PC-9 (cell line): ENCODE results near the gene EPHB1. TPM values are rescaled to one million over a fixed set of nuclear protein-coding genes. Genes with fewer than 3 reads are reported as not detected.

Source experiments
- BruUV-seq: library from RNA; stranded (reverse); fragments of 400-500 nt; replicated peaks from 2 replicates; lab custom pipeline; 2021; lab: Mats Ljungman, UMichigan
- CTCF ChIA-PET: fragments of 300-600 bp; sonication (Branson Sonifier 250); formaldehyde crosslinking; loops from one replicate; lab custom pipeline; 2022; ENCODE audit warnings: antibody characterized with exemption; lab: Charles Lee
- POLR2A ChIA-PET: fragments of 300-600 bp; sonication (Branson Sonifier 250); formaldehyde crosslinking; loops from one replicate; lab custom pipeline; 2022; ENCODE audit warnings: antibody characterized with exemption; ENCODE audit not compliant: unreplicated experiment; lab: Charles Lee
- DNase-seq, 2 experiments: peaks; one replicate each; pipeline versions ENCODE4 v3.0.0 to v3.0.0-alpha.2; 2015 to 2022; ENCODE audit warnings: mixed read lengths in 1 of 2
- H2AFZ ChIP-seq: fragments of 200-600 bp; sonication (generic); 2 replicates; pipeline ENCODE4 v1.8.1; 2017; ENCODE audit warnings: antibody characterized with exemption
- H3F3A ChIP-seq: fragments of 200-600 bp; sonication (generic); 2 replicates; pipeline ENCODE4 v1.8.1; 2017; ENCODE audit warnings: antibody characterized with exemption, mild to moderate bottlenecking, low read depth; ENCODE audit not compliant: insufficient read depth
- H3K27ac ChIP-seq: fragments of 200-600 bp; sonication (generic); 2 replicates; pipeline ENCODE4 v1.6.1; 2016; ENCODE audit warnings: mixed run types
- H3K27me3 ChIP-seq: fragments of 200-600 bp; sonication (generic); 2 replicates; pipeline ENCODE4 v1.6.1; 2016; ENCODE audit warnings: low read depth, mixed run types; ENCODE audit not compliant: insufficient read depth
- H3K36me3 ChIP-seq: fragments of 200-600 bp; sonication (generic); 2 replicates; pipeline ENCODE4 v1.6.1; 2016; ENCODE audit warnings: low read depth, mixed run types
- H3K4me1 ChIP-seq: fragments of 200-600 bp; sonication (generic); replicated peaks from 2 replicates; pipeline ENCODE4 v1.6.1; 2016; ENCODE audit warnings: mixed run types; ENCODE audit not compliant: insufficient read depth
- H3K4me2 ChIP-seq: fragments of 200-600 bp; sonication (generic); 2 replicates; pipeline ENCODE4 v1.6.1; 2017; ENCODE audit warnings: mixed run types
- H3K4me3 ChIP-seq: fragments of 200-600 bp; sonication (generic); 2 replicates; pipeline ENCODE4 v1.6.1; 2016; ENCODE audit warnings: mixed run types
- H3K79me2 ChIP-seq: fragments of 200-600 bp; sonication (generic); 2 replicates; pipeline ENCODE4 v1.6.1; 2017; ENCODE audit warnings: low read depth, mixed run types
- H3K9me2 ChIP-seq: fragments of 200-600 bp; sonication (generic); 2 replicates; pipeline ENCODE4 v1.8.1; 2017; ENCODE audit warnings: mild to moderate bottlenecking; ENCODE audit not compliant: insufficient read depth
- H3K9me3 ChIP-seq: fragments of 200-600 bp; sonication (generic); 2 replicates; pipeline ENCODE4 v1.8.1; 2016; ENCODE audit warnings: low read depth; ENCODE audit not compliant: insufficient read depth
- H4K20me1 ChIP-seq: fragments of 200-600 bp; sonication (generic); 2 replicates; pipeline ENCODE4 v1.8.1; 2017; ENCODE audit not compliant: insufficient read depth
- EZH2 ChIP-seq: fragments of 200-600 bp; sonication (generic); IDR thresholded peaks from 2 replicates; pipeline ENCODE4 v1.8.0; 2017; ENCODE audit warnings: antibody characterized with exemption, low read depth
- intact Hi-C: fragments of 100-400 bp; cut with micrococcal nuclease; formaldehyde crosslinking; loops from one replicate; pipeline ENCODE4 v1.10.0; 2022; ENCODE audit not compliant: unreplicated experiment
- total RNA-seq: library from RNA; stranded (reverse); gene quantifications from 2 replicates; pipeline ENCODE4 v1.2.3, GENCODE V29; 2021
- TF ChIP-seq, protein P1 (sequence below): fragments of 200-600 bp; sonication (generic); conservative IDR thresholded peaks from 2 replicates; pipeline ENCODE4 v1.6.1; 2017; ENCODE audit warnings: mixed run types, antibody characterized with exemption, mild to moderate bottlenecking, moderate library complexity

Gene EPHB1
- total RNA-seq, 1 experiment from 2014 or later: 0.15 TPM

GRCh38 chr3:134850761-134851160 lies 55.7 kb downstream of the EPHB1 start:
- intact Hi-C loops: no loop called here
- no peak for DNase-seq
- no peak overlapping the region for H3K4me2 ChIP-seq
- no peak for TF ChIP-seq EZH2
- TF ChIP-seq, protein P1, sequence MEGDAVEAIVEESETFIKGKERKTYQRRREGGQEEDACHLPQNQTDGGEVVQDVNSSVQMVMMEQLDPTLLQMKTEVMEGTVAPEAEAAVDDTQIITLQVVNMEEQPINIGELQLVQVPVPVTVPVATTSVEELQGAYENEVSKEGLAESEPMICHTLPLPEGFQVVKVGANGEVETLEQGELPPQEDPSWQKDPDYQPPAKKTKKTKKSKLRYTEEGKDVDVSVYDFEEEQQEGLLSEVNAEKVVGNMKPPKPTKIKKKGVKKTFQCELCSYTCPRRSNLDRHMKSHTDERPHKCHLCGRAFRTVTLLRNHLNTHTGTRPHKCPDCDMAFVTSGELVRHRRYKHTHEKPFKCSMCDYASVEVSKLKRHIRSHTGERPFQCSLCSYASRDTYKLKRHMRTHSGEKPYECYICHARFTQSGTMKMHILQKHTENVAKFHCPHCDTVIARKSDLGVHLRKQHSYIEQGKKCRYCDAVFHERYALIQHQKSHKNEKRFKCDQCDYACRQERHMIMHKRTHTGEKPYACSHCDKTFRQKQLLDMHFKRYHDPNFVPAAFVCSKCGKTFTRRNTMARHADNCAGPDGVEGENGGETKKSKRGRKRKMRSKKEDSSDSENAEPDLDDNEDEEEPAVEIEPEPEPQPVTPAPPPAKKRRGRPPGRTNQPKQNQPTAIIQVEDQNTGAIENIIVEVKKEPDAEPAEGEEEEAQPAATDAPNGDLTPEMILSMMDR: no peak
- no peak overlapping the region for H2AFZ ChIP-seq
- 0 out of 2 replicates have a peak, but pooled peaks cover 4% of the 10 kb centered on the region for H3F3A ChIP-seq
- POLR2A ChIA-PET: no interaction called here
- no peaks in the 10 kb centered on the region for H3K9me2 ChIP-seq
- no peak overlapping the region for H3K27ac ChIP-seq
- no peaks in the 10 kb centered on the region for H3K9me3 ChIP-seq
- H3K4me1 ChIP-seq: peaks cover 14% of the 10 kb centered on the region
- no peaks in the 10 kb centered on the region for H3K36me3 ChIP-seq
- BruUV-seq: no TSS peak
- H4K20me1 ChIP-seq: no peaks in the 10 kb centered on the region
- CTCF ChIA-PET: no interaction called here
- H3K79me2 ChIP-seq: no peaks in the 10 kb centered on the region
- peaks cover 11% of the 10 kb centered on the region; the same call in 1 of the 2 replicates for H3K27me3 ChIP-seq
- no peak overlapping the region for H3K4me3 ChIP-seq

- TF ChIP-seq, protein P1: no peak
- Histone ChIP-seq H3K36me3 (no peaks in the 10 kb centered on the region), H3F3A (0 out of 2 replicates have a peak, but pooled peaks cover 4% of the 10 kb centered on the region), H3K4me3 (no peak overlapping the region), H3K79me2 (no peaks in the 10 kb centered on the region), H3K27ac (no peak overlapping the region), H2AFZ (no peak overlapping the region), H3K27me3 (peaks cover 19% of the 10 kb centered on the region; the same call in 1 of the 2 replicates), H3K9me2 (no peaks in the 10 kb centered on the region), H4K20me1 (no peaks in the 10 kb centered on the region), H3K4me2 (no peak overlapping the region), H3K9me3 (no peaks in the 10 kb centered on the region), H3K4me1 (peaks cover 8% of the 10 kb centered on the region)
- no TSS peak for BruUV-seq
- no peak for DNase-seq
- ChIA-PET CTCF (no interaction called here), POLR2A (no interaction called here)
- intact Hi-C loops: no loop called here
Observed at GRCh38 chr3:134852132-134852531, 57.1 kb downstream of the EPHB1 start.

- peaks cover 25% of the 10 kb centered on the region; the same call in 1 of the 2 replicates for H3K27me3 ChIP-seq
- TF ChIP-seq, protein P1: no peak
- no peak for TF ChIP-seq EZH2
- H3K4me2 ChIP-seq: no peak overlapping the region
- no peak overlapping the region for H2AFZ ChIP-seq
- H4K20me1 ChIP-seq: no peaks in the 10 kb centered on the region
- no peaks in the 10 kb centered on the region for H3K79me2 ChIP-seq
- no peak overlapping the region for H3K4me3 ChIP-seq
- no peak overlapping the region for H3K27ac ChIP-seq
- peaks cover under 1% of the 10 kb centered on the region; the same call in 1 of the 2 replicates for H3K4me1 ChIP-seq
- ChIA-PET POLR2A (no interaction called here), CTCF (no interaction called here)
- no peaks in the 10 kb centered on the region for H3K36me3 ChIP-seq
- no TSS peak for BruUV-seq
- H3K9me2 ChIP-seq: no peaks in the 10 kb centered on the region
- no peaks in the 10 kb centered on the region for H3F3A ChIP-seq
- H3K9me3 ChIP-seq: no peaks in the 10 kb centered on the region
- intact Hi-C loops: no loop called here
- DNase-seq: no peak
Observed at GRCh38 chr3:134852893-134853351, 57.9 kb downstream of the EPHB1 start.
